IPS DF 19.7 (cell line): Measurements from ENCODE around the gene MYADML2.
"Not testable (repeated sequence)": the region's sequence is repeated elsewhere in the genome, so short reads cannot be mapped to it uniquely, and the experiment has no call there.

Experiments
- DNase-seq: peaks from one replicate; pipeline ENCODE4 v3.0.0-alpha.2; 2013; ENCODE audit warnings: low read depth, low spot score

Gene MYADML2

GRCh38 chr17:81926451-81927151 lies 20.4 kb downstream of the MYADML2 start:
- DNase-seq, result no peak

DNA sequence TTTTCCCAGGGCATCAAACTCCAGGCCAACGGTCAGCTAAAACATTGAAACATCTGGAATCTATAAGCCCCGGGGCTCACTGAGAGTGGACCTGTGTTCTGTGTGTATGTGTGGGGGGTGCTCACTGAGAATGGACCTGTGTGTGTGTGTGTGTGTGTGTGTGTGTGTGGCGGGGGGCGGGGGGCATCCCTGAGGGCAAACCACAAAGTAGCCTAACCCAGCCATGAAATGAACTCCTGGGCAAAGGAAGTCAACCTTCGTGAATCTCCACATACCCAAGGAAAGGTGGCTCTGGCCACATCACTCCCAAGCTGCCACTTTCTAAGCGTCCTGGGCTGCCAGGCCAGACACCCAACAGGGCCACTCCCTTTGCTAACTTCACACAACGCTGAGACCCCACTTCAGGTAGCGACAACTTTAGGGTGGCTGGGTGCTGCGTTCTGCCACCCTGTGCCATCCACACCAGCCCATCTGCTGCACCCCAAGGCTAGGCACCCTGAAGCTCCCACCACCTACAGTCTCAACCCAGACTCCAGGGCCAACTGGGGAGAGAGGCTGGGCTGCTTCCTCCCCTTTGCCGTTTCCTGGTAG lies 21.1 kb downstream of the MYADML2 start:
- no peak for DNase-seq

DNA sequence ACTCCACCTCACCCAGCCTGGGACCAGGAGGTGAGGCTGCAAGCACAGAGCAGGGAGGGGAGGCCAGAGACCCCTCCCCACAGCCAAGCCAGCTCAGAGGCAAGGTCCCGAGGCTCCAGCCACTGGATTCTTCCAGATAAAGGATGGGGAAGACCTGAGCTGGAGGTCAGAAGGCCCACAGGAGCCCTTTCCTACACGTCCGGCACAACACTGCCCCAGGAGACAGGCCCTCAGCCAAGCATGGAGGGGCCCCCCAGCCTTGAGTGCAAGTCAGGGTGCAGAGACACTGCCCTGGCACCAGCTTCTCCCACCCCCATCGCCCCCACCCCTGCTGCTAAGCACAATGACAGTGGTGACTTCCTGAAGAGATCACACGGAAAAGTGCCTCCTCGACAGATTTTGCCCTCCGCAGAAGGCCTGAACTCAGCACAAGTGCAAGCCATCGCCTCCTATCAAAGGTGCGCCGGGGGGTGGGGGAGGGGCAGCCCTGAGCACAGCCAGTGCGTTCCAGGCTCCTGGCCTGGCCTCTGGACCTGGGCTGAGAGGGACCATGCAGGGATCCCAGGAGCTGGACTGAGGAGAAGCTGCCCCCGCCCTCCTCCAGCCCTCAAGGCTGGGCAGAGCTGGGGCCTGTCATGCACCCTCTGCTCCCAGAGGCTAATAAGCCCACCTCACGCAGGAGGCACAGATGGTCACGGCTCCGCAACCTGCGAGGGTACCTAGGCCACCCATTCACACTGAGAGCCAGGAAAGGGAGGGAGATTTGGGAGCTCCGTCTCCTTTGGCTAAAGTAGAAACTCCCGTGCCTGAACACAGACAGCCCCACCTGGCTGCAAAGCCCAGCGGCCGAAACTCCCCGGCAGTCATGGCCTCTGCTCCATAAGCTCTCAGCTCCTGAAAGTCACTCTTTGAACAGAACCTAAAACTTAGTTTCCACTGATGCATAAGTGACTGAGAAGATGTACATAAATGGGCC lies 22.2 kb downstream of the MYADML2 start:
- DNase-seq, result no peak

GRCh38 chr17:81923302-81924260 lies 23.5 kb downstream of the MYADML2 start:
- no peak for DNase-seq

DNA sequence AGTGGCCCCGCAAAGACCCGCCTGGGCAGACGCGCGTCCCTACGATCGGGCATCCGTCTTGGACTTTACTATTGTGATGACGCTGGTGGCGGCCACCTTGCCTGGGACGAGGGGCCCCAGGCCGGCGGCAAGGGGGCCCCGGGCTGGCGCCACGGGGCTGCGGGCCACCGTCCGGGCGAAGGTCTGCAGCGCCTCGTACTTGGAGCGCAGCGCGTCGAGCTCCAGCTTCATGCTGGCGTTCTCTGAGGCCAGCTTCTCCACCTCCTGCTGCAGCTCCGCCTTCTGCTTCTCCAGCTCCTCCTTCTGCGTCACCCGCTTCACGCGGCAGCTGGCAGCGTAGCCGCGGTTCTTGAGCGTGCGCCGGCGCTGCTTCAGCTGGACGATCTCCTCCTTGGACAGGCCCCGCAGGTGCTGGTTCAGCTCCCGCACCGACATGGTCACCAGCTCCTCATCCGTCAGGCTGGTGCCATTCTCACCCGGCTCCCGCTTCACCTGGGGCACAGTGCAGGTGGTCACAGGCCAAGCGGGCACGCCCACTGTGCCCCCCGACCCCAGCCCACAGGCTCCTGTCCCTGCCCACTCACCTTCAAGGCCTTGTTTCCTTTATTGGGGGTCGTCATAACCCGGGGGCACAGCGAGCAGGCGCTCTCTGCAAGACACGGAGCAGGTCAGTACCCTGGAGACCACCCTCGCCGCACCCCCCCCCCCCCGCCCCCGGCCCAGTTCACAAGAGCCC lies 24.3 kb downstream of the MYADML2 start:
- DNase-seq, result no peak

DNA sequence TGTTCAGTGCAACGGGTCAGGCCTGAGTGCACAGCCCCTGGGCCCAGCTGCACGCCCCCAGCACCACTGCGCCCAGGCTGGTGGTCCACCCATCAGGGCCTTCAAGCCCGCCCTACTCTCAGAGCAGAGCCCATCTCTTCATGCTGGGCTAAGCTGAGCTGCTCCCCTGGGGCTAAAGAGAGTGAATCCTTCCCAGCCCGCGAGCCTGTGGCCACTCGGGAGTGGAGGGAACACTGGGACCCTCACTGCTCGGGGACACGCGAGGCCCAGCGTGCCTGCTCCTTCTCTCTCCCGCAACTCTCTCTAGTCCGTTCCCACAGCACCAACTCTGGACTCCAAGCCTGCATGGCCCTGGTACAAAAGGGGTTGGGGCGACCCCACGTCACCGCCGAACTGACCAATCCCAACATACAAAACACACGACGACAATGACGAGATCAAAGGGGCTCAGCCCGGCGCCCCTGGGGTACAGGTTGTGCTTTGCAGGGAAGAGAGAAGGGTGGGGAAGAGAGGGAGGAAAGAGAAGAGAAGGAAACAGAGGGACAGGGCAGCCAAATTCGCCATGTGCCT lies 25.0 kb downstream of the MYADML2 start:
- DNase-seq, result no peak

DNA sequence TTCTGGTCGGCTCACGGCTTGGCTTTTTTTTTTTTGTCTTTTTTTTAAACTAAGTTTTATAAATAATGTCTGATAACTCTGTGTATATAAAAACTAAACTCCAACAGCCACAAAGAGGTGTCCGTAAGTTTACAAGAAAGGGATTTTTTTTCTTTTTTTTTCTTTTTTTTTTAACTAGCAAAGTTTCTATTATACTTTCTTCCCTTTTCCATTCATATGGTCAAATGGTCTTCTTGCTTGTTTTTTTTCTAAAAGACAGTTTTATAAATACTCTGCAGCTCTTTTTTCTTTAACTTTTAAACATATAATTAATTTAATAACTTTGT lies 25.5 kb downstream of the MYADML2 start:
- DNase-seq, result no peak

GRCh38 chr17:81920612-81921536 lies 26.2 kb downstream of the MYADML2 start:
- DNase-seq, result no peak

DNA sequence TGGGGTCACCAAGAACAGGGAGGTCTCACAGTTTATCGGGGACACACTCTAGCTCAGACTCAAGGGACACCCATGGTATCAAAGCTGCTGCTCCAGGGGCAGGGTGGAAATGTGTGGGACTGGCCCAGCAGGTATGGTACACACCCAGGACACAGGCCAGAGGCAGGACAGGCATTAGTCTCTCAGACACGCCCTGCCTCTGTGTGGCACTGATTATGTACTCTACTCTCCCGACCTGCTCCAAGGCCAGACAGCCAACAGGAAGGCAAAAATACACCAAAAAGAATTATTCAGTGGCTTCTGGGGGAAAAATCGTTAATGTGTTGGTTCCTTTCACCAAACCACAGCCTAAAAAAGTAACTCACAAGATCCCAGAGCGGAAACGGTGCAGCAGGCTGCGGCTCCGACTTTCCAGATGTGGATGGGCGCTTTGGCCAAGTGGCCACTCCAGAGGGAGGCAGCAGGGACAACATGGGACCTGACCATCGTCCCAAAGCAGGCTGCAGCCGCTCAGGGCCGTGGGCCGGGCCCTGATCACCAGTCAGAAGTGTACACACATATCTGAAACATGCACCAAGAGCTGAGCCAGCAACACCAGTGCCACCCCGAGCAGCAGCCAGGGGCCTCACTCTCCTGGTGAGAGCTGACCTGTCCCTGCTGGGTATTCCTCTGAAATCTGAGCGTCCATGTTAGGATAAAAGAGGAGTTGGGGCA lies 28.0 kb downstream of the MYADML2 start:
- no peak for DNase-seq

DNA sequence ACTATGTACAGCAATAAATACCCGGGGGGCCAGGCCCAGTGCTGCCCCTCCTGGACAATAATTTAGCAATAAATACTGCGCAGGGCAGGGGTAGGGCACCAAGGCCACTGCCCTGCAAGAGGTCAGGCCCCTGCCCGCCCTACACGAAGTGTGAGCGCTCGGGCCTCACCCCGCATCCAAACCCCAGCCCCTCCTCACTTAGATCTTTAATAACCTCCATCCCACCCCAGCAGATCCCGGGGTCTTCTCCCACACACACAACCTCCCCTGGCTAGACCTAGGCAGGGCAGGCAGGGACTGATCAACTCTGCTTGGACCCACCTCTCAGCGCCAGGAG lies 28.7 kb downstream of the MYADML2 start:
- not testable (repeated sequence) for DNase-seq

DNA sequence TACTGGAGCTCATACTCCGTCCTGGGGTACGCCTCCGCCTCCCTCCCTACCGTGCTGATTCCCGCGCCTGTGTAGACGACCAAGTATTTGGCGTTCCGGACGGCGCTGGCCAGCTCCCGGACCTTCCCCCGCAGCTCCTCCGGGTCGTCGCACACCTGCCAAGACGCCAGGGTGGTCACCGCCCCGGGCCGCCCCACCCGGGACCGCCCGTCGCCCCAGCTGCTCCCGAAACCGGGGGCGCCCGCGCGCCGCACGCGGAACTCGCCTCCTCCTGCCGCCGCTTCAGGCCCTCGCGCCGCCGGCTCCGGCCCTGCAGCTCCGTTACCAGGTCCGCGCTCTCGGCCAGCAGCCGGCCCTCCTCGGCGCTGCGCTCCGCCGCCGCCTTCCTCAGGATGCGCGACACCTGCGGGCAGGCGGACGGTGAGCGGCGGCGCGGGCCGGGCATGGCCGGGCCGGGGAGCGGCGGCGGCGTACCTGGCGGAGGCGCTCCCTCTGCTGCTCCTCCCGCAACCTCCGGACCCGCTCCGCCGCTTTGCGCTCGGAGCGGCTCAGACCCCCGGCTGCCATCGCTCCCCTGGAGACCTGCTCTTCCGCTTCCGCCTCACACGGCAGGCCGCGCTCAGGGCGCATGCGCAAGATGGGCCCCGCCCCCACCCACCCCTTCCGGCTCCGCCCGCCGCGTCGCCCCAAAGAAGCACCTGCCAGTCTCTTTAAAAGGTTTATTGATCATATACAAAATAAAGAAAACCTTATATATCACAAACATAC lies 29.3 kb downstream of the MYADML2 start, which contains the start of gene SIRT7:
Gene SIRT7, minus strand, starts transcription at position 612 of the 768 bp plus-strand sequence. Its CDS starts 45 bp downstream, at position 567.
- DNase-seq, result no peak

- DNase-seq, result no peak
Observed at GRCh38 chr17:81916234-81917001, 30.6 kb downstream of the MYADML2 start.

- no peak for DNase-seq
Observed at GRCh38 chr17:81915331-81915730, 31.7 kb downstream of the MYADML2 start.

- no peak for DNase-seq
Observed at GRCh38 chr17:81914103-81914850, 32.8 kb downstream of the MYADML2 start.

GRCh38 chr17:81913394-81914102 lies 33.5 kb downstream of the MYADML2 start:
- DNase-seq, result no peak
